ENCODE measurements around the gene HKDC1. TPM values are rescaled to one million over a fixed set of nuclear protein-coding genes. Genes with fewer than 3 reads are reported as not detected.

Gene HKDC1
- total and polyA plus RNA-seq, 11 donors, result 0.11 to 0.19 (median 0.14) TPM; not detected in 8

DNA sequence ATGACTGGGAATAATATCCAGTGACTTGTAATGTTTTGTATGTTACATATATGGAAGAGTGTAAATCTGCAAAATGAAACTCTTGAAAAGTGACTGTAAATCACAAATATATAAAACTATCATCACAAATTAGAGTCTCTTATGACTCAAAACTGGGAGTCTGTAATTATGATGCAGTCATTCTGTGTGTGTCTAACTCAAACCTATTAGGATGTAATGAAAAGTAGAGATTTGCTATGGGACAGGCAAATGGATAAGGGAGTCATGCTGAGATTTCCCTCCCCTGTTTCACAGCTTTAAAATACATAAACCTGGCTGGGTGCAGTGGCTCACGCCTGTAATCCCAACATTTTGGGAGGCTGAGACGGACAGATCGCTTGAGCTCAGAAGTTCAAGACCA lies 8.6 kb upstream of the HKDC1 start:
- no peak for DNase-seq
- Histone ChIP-seq H3K4me3 (no peak overlapping the region), H3K36me3 (peaks cover 2 to 34% (median 30%) of the 10 kb centered on the region in 9 donors), H3K4me1 (peaks cover 0 to 42% (median 0%) of the 10 kb centered on the region in 12 donors), H3K27me3 (no peaks in the 10 kb centered on the region), H3K9me3 (peaks cover 0 to 5% (median 0%) of the 10 kb centered on the region in 12 donors), H3K27ac (no peak overlapping the region)
- 84 to 95% (median 90%) methylated on average over 3 of the region's 3 CpGs for WGBS, 4 donors
- TF ChIP-seq, protein P1, sequence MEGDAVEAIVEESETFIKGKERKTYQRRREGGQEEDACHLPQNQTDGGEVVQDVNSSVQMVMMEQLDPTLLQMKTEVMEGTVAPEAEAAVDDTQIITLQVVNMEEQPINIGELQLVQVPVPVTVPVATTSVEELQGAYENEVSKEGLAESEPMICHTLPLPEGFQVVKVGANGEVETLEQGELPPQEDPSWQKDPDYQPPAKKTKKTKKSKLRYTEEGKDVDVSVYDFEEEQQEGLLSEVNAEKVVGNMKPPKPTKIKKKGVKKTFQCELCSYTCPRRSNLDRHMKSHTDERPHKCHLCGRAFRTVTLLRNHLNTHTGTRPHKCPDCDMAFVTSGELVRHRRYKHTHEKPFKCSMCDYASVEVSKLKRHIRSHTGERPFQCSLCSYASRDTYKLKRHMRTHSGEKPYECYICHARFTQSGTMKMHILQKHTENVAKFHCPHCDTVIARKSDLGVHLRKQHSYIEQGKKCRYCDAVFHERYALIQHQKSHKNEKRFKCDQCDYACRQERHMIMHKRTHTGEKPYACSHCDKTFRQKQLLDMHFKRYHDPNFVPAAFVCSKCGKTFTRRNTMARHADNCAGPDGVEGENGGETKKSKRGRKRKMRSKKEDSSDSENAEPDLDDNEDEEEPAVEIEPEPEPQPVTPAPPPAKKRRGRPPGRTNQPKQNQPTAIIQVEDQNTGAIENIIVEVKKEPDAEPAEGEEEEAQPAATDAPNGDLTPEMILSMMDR (IDR thresholded peaks at IDR 0.05), result no peak
- no peak for TF ChIP-seq POLR2A (IDR thresholded peaks at IDR 0.05)
- intact Hi-C loops (cut with DNase I), result no loop called here
- no peak for ATAC-seq

DNA sequence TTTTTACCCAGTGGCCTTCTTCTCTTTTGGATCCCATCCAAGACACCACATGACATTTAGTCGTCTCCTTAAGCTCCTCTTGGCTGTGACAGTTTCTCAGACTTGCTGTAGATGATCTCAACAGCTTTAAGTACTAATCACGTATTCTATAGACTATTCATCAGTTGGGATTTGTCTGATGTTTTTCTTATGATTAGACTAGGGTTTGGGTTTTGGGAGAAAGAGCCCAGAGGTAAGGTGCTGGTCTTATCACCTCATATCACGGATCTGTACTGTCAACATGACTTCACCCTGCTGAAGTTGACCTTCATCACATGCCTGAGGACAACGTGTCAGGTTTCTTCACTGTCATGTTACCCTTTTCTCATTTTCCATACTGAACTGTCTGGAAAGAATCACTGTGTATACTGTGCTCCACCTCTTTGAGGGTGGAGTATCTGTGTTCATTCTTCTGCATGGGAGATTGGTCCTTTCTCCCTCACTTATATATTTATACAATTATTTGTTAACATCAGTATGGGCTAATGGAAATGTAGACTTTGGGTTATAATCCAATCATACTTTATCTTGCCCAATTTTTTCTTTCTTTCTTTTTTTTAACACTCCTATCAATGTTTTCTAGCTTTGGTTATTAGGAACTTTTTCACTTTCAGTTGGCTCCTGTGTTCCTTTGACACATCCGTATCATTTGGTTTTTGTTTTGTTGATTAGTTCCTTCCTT lies 6.4 kb upstream of the HKDC1 start:
- intact Hi-C loops (cut with DNase I), result no loop called here
- ATAC-seq (no peak), DNase-seq (no peak)
- peaks cover 0 to 35% (median 0%) of the 10 kb centered on the region in 12 donors for H3K4me1 ChIP-seq
- peaks cover 0 to 12% (median 7%) of the 10 kb centered on the region in 9 donors for H3K36me3 ChIP-seq
- H3K27me3 ChIP-seq, result peaks cover 0 to 6% (median 0%) of the 10 kb centered on the region in 9 donors
- no peak for TF ChIP-seq POLR2A (IDR thresholded peaks at IDR 0.05)
- TF ChIP-seq, protein P1 (IDR thresholded peaks at IDR 0.05), result no peak
- H3K4me3 ChIP-seq, result no peak overlapping the region
- peak overlapping the region in 1 of 12 donors; percentile 34 for H3K27ac ChIP-seq
- peaks cover 0 to 5% (median 0%) of the 10 kb centered on the region in 12 donors for H3K9me3 ChIP-seq
- 32 to 44% (median 36%) methylated on average over 5 of the region's 5 CpGs for WGBS, 4 donors

DNA sequence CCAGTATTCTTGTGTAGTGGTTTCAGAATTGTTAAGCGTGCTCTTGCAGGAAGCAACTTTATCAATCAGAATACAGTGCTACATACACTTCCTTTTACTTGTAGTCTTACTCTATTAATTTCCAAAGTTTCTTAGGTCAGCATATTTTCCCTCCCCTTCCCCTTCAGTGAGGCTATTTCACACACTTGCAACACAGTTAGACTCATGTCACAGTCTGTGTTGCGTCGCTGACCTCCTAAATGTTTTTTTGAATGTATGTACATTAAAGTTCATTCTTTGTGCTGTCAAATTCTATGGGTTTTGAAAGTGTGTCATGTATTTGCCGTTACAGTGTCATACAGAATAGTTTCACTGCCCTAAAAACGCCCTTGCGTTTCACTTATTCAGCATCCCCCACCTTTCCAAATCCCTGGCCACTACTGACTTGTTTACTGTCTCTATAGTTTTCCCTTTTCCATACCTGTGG lies 5.4 kb upstream of the HKDC1 start:
- Histone ChIP-seq H3K4me1 (peaks cover 0 to 30% (median 0%) of the 10 kb centered on the region in 12 donors), H3K27ac (peak overlapping the region in 1 of 12 donors; percentile 34), H3K36me3 (peaks cover 0 to 2% (median 0%) of the 10 kb centered on the region in 9 donors), H3K4me3 (no peak overlapping the region), H3K9me3 (peaks cover 0 to 5% (median 0%) of the 10 kb centered on the region in 12 donors), H3K27me3 (peaks cover 0 to 6% (median 0%) of the 10 kb centered on the region in 9 donors)
- TF ChIP-seq, protein P1 (IDR thresholded peaks at IDR 0.05), result no peak
- no peak for TF ChIP-seq POLR2A (IDR thresholded peaks at IDR 0.05)
- intact Hi-C loops (cut with DNase I), result no loop called here
- ATAC-seq (no peak), DNase-seq (no peak)
- WGBS, 4 donors, result 87 to 94% (median 91%) methylated on average over 6 of the region's 6 CpGs

DNA sequence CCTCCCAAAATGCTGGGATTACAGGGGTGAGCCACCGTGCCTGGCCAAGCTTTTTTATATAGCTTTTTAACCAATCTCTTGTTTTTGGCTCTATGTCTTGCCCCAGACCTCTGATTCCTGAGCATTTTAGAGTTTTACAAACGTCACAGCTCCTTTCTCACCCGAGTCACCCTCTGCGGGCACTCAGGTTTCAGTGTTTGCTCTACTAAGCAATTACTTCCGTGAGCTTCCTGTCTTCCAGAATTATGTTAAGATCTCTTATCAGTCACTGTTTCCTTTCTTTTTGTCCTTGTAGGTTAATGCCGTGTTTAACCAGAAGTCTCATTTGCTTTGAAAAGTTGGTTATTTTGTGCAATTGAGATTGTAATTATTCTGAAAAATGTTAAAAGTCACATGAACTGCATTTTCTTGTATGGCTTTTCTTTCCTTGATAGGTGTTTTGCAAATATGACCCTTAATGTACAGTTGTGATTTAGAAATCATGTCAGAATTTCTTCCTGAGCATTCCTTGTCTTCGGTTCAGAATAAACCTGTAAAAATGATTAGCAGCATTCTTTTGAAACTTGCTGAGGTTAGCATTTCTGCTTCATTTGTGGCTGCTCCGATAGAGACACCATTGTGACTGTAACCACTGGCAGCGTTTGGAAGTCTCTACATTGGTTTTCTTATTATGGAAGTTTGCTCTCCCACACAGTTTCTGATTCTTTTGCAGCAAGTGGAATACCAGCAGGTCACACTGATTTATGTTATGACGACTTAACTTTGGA lies 4.5 kb upstream of the HKDC1 start:
- Histone ChIP-seq H3K9me3 (peaks cover 0 to 5% (median 0%) of the 10 kb centered on the region in 12 donors), H3K36me3 (no peaks in the 10 kb centered on the region), H3K27me3 (peaks cover 0 to 6% (median 0%) of the 10 kb centered on the region in 9 donors), H3K27ac (peak overlapping the region in 1 of 12 donors; percentile 34), H3K4me3 (peak overlapping the region in 1 of 12 donors; percentile 10), H3K4me1 (peaks cover 0 to 30% (median 0%) of the 10 kb centered on the region in 12 donors)
- ATAC-seq (no peak), DNase-seq (no peak)
- TF ChIP-seq POLR2A (IDR thresholded peaks at IDR 0.05), result no peak
- TF ChIP-seq, protein P1 (IDR thresholded peaks at IDR 0.05), result no peak
- intact Hi-C loops (cut with DNase I), result no loop called here
- WGBS, 4 donors, result 43 to 48% (median 43%) methylated on average over 10 of the region's 10 CpGs

Measured in heart left ventricle (tissue), 16 donors.